ENCODE data around the gene CELA2B. TPM values are rescaled to one million over a fixed set of nuclear protein-coding genes. Genes with fewer than 3 reads are reported as not detected.
A peak's percentile ranks its signal among the peaks of the same experiment; 100 is the strongest.

The CELA2B gene
- total and polyA plus RNA-seq, 2 of the 8 experiments (the other 6 are each of a cell fraction or from before 2014, with no cell fraction given): not detected

GRCh38 chr1:15507278-15507677 is 31.4 kb downstream of the CELA2B start:
- WGBS, 2 experiments (ENCODE audit: extremely low coverage in 1 of 2, insufficient coverage in 1 of 2, insufficient read length in 1 of 2, insufficient replicate concordance in 2 of 2, low coverage in 1 of 2, low lambda C conversion rate in 2 of 2, missing lambda C conversion rate in 1 of 2): 73% methylated on average over 5 of the region's 5 CpGs; no CpG with 5 or more reads in 1 of the 2 experiments
- Histone ChIP-seq H3K36me3 (ENCODE audit: control insufficient read depth in 2 of 4, insufficient read depth in 4 of 4, low read length in 3 of 4) (peaks cover 0 to 6% (median 2%) of the 10 kb centered on the region in 4 experiments; a peak in 3 of 8 replicates), H3K27ac (ENCODE audit: low read depth, low read length) (peak overlapping the region; percentile 7; the same call in 1 of the 2 replicates), H3K18ac (ENCODE audit: extremely low read depth, low read length) (peak overlapping the region; percentile 48), H3K9ac (replicated peaks in 1 of 4; ENCODE audit: extremely low read depth in 1 of 4, low read depth in 3 of 4, low read length in 3 of 4) (no peak overlapping the region), H3K56ac (replicated peaks; ENCODE audit: insufficient read length, low read depth, low read length) (no peak overlapping the region), H3K4me1 (replicated peaks in 1 of 4; ENCODE audit: control insufficient read depth in 3 of 4, insufficient read depth in 4 of 4, low read length in 3 of 4) (peaks cover 13 to 31% (median 23%) of the 10 kb centered on the region in 4 experiments), H2AK5ac (ENCODE audit: low read depth, low read length) (0 out of 2 replicates have a peak overlapping the region, but pooled peaks have one; percentile 28), H4K91ac (replicated peaks; ENCODE audit: insufficient read length, low read length) (peak overlapping the region; percentile 38), H4K5ac (ENCODE audit: insufficient read length, low read depth, low read length) (peak overlapping the region; percentile 31), H2BK5ac (ENCODE audit: low read depth, low read length) (peak overlapping the region; percentile 88; the same call in 1 of the 2 replicates), H3K27me3 (replicated peaks in 1 of 4; ENCODE audit: control insufficient read depth in 3 of 4, extremely low read depth in 1 of 4, insufficient read depth in 3 of 4, low read length in 3 of 4) (no peaks in the 10 kb centered on the region), H2BK120ac (replicated peaks; ENCODE audit: low read depth, low read length) (peak overlapping the region; percentile 36), H3K14ac (ENCODE audit: insufficient read length) (no peak overlapping the region), H3K23me2 (ENCODE audit: low read depth, low read length) (no peaks in the 10 kb centered on the region), H4K20me1 (replicated peaks in 1 of 2; ENCODE audit: control insufficient read depth in 1 of 2, insufficient read depth in 2 of 2, low read length in 2 of 2) (no peaks in the 10 kb centered on the region), H3K4ac (replicated peaks; ENCODE audit: insufficient read length, low read depth, low read length) (peak overlapping the region; percentile 76), H2BK12ac (ENCODE audit: low read depth, low read length) (peak overlapping the region; percentile 68; the same call in 1 of the 2 replicates), H2BK20ac (ENCODE audit: low read length) (0 out of 2 replicates have a peak overlapping the region, but pooled peaks have one; percentile 72), H3K79me2 (ENCODE audit: control insufficient read depth in 1 of 2, insufficient read depth in 2 of 2, low read length in 2 of 2) (peaks cover 0 to 8% of the 10 kb centered on the region in 2 experiments; a peak in 1 of 4 replicates), H2AFZ (ENCODE audit: low read length) (no peak overlapping the region), H3K4me2 (ENCODE audit: insufficient read depth in 1 of 2, low read depth in 2 of 2, low read length in 2 of 2) (peak overlapping the region in 1 of 2 experiments; percentile 41; a peak in 2 of 4 replicates), H2BK15ac (ENCODE audit: low read length) (no peak overlapping the region), H3K79me1 (ENCODE audit: low read depth, low read length) (no peaks in the 10 kb centered on the region; the same call in 1 of the 2 replicates), H4K8ac (ENCODE audit: extremely low read depth, insufficient read depth, low read length) (no peak overlapping the region), H3K9me3 (ENCODE audit: insufficient read depth in 2 of 2, low read depth in 1 of 2, low read length in 1 of 2) (no peaks in the 10 kb centered on the region), H3K4me3 (ENCODE audit: extremely low read depth in 1 of 4, insufficient read depth in 2 of 4, low read depth in 3 of 4, low read length in 4 of 4) (peak overlapping the region in 1 of 4 experiments; percentile 25; a peak in 1 of 8 replicates), H3K23ac (ENCODE audit: insufficient read length) (no peak overlapping the region)
- DNase-seq (ENCODE audit: low read depth in 1 of 2, low spot score in 2 of 2) (no peak), FAIRE-seq (no peak)
- CTCF ChIA-PET (ENCODE audit: partially characterized antibody): no interaction called here
- POLR2A ChIA-PET (ENCODE audit: partially characterized antibody): interaction anchor here (1.0 kb wide), 1 partner anchor 11 kb away, joined by 4 read pairs; no protein-coding TSS in a partner anchor
- no peak for TF ChIP-seq YY1 (IDR thresholded peaks at IDR 0.05; ENCODE audit: low read depth, low read length)
- no peak for TF ChIP-seq BRCA1 (IDR thresholded peaks at IDR 0.05; ENCODE audit: low read depth, low read length)
- no peak for TF ChIP-seq POLR2A (IDR thresholded peaks at IDR 0.05; ENCODE audit: control extremely low read depth in 1 of 2, low read depth in 2 of 2, low read length in 2 of 2)
- no peak for TF ChIP-seq HDAC6 (IDR thresholded peaks at IDR 0.05; ENCODE audit: low read depth, low read length)
- no peak for TF ChIP-seq SUZ12 (IDR thresholded peaks at IDR 0.05; ENCODE audit: low read length)
- TF ChIP-seq ATF2 (IDR thresholded peaks at IDR 0.05; ENCODE audit: low read length): no peak
- no peak for TF ChIP-seq SP2 (IDR thresholded peaks at IDR 0.05; ENCODE audit: low read length)
- no peak for TF ChIP-seq NRF1 (IDR thresholded peaks at IDR 0.05; ENCODE audit: low read depth, low read length)

Data from H1 (cell line).